ENCODE results near the gene PDE4B.

The PDE4B gene

DNA sequence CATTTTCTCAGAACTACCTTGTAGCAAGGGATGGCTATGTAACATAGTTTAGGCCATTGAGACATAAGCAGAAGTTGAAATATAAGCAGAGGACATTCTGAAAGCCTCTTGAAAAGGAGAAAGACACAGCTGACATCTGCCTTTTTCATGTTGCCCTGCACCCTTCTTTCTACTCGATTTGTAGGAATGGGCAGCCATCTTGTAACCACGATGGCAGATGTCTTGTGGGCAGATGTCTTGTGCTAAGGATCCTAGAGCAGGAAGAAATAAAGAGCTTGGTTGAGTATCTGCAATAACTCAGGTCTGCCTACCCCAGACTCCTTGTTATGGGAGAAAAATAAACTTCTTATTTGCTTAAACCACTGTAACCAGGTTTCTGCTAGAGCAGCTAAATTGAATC is 351.0 kb downstream of the PDE4B start:
- no peak for DNase-seq

DNA sequence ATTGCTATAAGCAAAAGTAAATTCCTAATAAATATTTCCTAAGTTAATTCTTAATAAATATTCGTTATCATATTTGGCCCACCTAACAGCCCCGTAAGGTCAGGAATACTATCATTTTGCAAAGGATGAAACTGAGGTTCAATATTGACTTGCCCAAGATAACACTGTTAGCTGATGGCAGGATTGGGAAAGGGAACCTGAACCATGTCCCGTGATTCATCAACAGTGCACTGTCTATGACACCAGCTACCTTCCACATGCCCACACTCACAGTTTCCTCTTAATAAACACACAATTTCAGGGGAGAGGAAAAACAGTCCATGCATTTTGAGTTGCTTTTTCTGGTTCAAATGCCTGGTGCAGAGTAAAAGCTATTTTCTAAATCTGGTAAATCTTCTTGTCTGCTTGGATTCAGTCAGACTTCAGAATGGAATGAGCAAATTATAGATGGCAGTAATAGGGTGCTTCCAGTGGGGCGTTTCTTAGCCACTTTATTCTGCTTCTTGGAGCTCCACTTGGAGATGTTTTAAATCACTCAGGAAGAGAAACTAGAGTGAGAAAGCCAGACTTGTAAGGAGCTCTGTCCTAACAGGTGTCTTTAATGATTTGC is 354.6 kb downstream of the PDE4B start:
- DNase-seq, result no peak

DNA sequence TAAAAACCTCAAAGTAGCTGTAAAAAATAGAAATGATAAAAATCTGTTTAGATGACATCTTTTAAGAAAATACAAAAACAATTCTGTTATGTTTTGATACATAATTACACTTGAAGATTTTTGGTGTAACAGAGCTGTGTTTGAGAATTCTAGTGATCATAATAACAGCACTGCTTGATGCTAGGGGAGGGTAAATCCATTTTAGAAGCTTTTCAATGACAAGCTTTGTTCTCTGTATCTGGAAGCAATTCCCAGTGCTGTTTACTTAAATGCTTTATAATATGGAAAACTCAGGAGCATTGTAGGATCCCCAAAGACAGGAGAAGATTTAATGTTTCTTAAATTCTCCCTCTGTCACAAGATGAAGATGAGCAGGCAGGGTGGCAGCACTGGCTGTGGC is 359.3 kb downstream of the PDE4B start:
- DNase-seq, result no peak

DNA sequence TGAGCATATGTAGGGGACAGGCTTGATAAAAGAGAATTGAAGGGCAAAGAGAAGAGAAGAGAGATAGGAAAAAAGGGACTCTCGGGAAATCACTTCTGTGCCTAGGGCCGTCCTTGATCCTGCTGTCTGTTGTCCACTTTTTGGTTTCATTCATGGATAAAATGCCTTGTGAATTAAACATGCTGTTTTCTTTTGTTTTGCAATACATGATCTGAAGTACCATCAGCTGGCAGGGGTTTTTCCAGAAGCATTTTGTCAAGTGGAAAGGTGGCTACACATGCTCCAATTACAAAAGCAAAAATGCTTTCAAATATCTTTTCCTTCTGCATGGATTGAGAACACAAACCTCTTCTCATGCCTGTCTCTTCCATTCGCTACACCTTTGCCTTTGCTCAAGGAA is 361.7 kb downstream of the PDE4B start:
- DNase-seq, result no peak

DNA sequence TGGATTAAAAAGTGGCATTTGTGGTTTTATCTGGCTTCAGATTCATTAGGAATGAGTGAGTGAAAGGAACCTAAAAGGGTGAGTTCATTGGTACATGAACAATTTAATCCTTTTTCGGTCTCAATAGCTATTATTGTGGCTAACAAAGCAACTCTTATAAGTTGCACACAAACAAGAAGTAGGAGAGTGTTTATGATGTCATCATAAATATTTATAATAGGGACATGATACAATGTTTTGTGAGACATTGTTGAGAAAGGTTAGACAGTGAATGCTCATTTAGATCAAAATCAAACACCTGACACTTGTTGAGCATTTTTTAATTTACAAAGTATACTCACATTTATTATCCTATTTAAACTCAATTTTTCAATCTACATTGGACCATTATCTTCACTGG is 363.4 kb downstream of the PDE4B start:
- no peak for DNase-seq

DNA sequence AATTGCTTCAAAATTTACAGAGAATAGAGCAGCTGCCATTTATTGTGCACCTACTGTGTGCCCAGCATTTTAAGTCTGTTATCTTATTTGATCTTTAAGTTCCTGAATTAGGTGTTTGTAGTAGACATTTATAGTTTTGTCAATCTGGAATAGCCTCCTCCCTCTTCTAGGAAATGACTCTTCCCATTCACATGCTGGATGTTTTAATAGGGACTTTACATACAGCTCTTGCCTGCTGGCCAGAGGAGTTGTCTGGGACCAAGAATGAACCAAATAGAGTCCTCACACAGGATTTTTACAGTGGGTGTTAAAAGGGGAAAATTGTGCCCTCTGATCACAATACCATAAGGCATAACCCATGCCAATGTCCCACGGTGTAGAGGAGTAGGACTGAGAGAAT is 367.1 kb downstream of the PDE4B start:
- no peak for DNase-seq

DNA sequence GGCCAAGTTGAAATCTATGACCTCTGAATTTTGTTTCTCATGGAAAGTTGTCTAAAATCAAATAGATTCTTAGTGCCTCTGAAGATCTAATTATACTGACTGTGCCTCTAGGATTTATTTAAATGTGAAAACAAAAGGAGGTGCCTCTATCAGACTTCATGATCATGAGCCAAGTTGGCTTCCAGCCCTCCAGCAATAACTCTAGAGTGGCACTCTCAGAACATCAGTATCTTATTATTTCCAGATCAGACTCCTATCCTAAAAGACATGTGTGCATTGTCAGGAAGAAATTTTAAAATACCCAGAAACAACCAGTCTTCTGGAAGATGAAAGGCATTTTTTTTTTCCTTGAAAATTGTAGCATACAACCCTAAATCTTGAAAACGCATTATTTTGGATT is 368.0 kb downstream of the PDE4B start:
- DNase-seq, result no peak

DNA sequence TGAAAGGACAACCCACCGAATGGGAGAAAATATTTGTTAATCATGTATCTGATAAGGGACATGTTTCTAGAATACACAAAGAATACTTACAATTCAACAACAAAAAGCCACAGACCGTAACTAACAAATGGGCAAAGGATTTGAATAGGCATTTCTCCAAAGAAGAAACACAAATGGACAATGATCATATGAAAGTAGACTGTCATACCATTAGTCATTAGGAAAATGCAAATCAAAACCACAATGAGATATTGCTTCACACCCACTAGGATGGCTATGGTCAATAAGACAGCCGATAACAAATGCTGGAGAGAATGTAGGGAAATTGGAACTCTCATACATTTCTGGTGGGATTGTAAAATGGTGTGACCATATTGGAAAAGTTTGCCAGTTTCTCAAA is 374.1 kb downstream of the PDE4B start:
- no peak for DNase-seq

DNA sequence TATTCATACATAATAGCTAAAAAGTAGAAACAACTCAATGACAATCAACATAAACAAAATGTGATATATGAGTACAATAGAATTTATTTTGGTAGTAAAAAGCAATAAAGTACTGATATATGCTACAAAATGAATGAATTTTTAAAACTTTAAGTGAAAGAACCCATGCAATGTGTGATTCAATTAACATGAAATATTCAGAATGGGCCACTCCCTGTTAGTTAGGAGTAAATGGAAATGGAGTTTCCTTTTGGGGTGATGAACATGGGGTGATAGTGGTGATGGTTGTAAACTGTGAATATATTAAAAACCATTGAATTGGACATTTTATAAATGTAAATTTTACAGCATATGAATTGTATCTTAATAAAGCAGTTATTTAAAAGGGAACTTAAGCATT is 374.6 kb downstream of the PDE4B start:
- no peak for DNase-seq

DNA sequence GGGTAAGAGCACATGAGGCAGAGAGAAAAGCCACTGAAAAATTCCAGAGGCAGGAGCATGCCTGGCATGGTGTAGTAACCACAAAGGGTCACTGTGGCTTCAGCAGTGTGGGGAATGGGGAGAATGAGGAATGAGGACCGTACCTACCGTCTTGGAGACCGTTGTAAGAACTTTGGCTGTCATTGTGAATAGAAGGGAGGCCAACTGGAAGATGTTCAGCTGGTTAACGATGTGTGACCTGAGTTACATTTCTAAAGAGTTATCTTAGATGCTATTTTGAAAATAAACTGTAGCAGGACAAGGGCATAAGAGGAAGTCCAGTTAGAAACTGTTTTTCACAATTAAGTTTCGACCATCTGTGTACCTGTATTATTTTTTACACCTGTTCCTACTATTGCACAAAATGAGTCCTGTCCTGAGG is 375.8 kb downstream of the PDE4B start:
- DNase-seq, result no peak

DNA sequence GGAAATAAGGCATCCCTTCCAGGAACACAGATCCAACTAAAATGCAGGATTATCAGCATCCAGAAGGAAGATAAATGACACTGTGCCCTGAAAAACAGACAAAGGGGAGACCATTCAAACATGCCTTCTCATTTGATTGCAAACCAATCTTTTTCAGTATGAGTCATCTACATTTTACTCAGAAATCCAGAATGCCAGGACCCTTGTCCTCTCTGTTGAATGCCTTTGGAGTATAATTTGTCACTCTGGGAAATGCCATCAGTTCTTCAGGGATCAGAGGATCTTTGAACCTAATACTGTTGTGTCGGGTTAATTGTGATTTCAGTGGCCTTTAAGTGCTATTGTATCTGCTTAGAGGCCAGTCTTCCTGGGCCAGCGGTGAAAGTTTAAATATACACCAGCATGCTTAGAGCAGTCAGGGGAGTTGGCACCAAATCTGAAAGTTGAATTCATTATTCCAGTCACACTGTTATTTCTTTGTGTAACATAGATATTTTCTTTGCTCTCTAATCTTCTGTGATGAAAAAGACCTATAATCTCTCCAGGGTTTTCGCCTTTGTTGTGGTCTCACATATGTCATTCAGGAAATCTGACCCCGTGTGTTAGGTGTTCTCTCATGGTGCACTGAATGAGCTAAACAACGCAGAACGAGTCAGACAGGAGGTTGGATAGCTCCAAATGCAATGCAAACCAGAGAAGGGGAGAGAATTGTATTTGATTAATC is 376.4 kb downstream of the PDE4B start:
- DNase-seq, result no peak

DNA sequence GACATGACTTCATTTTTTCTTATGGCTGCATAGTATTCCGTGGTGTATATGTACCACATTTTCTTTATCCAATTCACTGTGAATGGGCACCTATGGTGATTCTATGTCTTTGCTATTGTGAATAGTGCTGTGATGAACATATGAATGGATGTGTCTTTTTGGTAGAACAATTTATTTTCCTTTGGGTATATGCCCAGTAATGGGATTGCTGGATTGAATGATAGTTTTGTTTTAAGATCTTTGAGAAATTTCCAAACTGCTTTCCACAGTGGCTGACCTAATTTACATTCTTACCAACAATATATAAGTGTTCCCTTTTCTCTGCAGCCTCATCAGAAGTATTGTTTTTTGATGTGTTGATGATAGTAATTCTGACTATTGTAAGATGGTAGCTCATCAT is 379.6 kb downstream of the PDE4B start:
- DNase-seq, result no peak

DNA sequence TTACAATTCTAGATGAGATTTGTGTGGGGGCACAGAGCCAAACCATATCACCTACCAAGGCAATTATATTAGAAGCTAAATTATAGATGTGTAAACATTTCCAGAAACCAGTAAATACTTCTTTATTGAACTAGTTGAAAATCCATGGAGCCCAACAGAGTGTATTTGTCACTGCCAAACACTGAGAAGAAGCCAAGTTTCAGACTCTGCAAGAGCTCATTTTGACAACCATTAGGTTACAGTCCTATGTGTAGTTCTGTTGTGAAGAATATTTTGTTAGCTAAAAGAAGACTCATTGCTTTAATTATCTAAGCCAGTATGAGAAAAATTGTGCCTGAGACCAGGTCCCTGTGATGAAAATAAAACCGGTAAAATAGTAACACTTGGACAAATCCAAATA is 382.4 kb downstream of the PDE4B start:
- no peak for DNase-seq

DNA sequence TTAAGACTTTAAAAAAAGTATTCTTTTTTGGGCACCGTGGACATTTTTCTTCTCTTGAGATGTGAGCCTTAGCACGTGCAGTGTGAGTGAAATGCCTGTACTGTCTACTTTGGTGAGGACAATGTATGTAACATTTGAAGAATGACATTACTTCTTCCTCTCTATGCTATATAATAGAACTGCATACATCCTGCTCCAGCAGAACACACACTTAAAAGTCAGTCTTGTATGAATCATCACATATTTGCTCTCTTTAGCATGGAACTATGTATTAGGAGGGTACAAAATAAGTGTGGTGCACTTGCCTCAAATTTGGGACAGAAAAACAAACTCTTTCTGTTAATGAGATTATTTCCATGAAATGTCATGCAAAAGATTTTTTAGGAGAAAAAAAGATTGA is 382.9 kb downstream of the PDE4B start:
- no peak for DNase-seq

DNA sequence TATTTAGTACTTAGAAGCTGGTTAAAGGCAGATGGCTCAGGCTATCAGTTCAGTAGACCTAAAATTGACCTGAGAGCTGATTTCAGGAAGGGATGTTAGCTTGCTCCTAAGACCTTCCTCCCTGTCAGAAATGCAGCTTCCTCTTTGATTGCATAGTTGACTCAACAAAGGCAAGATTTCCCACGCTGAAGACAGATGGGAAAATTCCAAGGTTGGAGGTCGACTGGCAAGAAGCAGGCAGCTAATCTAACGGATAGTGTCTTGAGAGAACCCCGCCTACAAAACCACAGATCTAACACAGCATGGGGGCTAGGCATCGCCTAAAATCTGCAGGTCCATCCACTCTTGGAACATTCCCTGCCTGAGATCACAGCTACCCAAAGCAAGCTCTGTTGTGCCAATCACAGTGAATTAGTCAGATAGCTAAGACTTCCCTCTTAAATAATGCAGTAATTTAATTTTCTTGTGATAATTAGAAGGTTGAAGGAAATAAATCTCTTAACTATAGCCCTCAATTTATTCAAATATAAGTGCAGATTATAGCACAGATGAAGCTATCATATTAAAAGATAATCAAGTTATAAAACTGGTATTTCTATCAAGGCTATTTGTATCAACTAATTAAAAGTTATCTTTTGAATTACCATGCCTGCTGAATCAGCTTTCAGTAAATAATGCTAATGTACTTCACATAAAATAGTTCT is 383.5 kb downstream of the PDE4B start:
- DNase-seq, result no peak

DNA sequence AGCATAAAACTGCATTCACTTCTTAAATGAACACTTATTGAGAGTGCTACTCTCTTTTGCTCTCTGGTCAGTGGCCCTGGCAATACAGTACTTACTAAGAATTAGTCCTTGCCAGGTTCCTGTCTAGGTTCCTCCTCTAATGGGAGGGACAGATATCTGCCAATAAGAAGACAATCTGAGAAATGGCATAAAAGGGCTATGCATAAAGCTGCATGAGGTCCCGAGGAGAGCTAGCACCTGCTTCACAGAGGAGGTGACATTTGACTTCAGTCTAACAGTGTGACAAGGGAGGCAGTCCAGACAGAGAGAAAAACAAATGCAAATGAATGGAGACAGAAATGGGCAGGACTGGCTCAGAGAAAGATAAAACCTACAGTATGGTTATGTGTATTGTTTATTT is 384.1 kb downstream of the PDE4B start:
- no peak for DNase-seq

DNA sequence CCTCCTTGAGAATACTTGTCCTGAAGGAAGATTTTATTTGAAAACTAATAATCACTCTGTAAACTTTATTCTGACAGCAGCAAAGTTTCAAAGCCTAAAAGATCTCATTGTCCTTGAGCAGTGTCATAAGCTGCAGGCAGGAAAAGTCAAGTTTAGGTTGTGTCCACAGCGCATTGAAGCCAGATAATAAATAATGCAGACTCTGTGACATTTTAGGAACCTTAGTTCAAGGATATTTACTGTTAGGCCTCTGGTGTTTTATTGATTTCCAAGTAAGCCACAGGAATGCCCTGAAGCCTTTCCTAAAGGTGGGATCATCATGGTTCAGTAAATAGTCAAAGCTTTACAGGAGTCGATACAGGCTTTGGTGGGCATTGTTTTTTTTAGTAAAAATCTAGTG is 384.8 kb downstream of the PDE4B start:
- no peak for DNase-seq

DNA sequence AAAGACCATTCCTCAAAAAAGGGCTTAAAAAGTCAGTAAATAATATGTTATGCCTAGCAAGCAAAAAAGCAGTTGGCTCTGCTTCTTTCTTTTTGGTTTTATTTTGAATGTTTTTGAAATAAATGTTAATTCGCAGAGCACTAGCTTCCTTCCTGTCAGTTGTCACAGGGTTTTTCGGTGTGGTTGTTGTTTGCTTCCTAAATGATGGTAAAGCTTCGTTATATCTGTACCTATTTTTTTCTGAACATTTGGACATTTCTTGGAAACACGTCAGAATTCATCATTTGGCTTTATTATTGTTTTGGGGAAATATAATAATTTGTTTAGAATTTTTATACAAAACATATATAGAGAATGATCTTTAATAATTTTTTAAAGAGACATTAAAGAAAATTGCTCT is 389.3 kb downstream of the PDE4B start:
- no peak for DNase-seq

DNA sequence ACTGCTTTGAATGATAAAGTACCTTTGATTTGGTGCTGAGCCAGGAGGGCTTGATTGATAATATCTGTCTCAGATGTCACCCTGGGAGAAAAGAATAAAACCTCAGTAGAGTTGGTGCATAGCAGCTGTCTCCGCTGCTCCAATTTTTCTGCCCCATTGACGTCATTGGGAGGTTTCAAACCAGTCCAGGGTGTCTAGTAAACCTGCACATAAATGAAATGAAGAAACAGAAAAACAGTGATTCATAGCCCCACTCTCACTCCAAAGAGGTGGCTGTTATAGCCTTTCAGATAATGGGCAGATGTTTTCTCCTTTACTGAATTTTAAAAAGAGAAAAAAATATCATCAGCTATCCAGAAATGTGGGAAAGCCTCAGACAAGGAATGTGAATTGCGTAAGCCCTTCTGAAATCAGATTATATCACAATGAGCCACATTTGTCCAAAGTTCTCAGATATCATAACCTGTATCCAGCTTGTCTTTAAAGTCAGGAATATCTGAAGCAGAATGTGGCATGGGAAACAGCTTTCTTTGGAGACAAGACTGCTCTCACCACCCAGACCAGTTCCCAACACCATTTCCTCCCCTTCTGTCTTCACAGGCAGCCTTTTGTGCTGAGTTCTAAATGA is 390.0 kb downstream of the PDE4B start:
- DNase-seq, result no peak

DNA sequence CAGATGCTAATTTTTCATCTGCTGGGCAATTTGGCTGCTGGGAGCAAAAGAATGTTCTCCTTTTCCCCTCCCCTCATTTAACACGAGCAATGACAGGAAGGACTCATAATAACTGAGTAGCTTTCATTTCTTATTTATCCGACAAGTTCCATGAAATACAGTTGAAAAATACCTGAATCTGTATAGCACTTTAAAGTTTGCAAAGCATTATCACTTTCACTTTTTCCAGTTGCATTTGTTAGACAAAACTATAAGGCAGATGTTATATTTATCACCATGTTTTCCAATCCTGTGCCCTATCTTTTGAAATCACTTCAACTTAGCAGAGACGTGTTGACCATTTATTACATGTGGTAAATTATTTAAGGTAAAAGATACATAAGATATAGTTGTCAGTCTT is 390.7 kb downstream of the PDE4B start:
- DNase-seq, result no peak

DNA sequence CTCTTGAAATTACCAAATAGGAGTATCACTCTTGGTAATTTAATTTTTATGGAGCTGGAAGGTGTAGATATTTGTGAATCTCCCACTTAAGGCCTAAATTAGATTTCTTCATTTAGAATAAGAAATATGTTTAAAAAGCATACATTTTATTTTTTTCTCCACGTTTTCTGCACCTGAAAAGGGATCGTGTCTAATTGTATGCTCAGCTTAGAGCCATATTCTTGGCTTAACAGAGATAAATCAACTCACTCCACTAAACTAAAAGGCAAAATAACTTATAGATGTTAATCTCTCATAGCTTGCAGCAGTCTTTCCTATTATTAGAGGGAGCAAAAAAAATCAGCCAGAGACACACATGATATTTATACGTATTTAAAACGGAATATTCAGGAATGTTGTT is 404.4 kb downstream of the PDE4B start:
- DNase-seq, result no peak

DNA sequence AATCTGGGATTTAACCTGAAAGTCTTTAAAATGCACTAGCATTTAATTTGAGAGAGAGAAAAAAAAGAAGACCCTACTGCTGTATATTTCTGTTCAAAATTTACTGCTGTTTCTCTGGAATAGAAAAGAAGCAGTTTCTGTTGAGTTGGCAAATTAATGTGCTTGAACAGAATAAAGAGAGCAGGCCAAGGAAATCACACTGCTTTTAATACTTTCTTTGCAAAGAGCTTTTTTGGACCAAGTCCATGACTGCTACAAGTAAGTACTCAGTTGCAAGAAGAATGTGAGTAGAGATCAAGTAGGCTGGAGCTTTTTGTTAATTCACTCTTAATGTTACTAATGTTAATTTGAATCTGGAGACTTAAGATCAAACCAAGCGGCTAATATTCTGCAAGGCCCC is 405.1 kb downstream of the PDE4B start:
- no peak for DNase-seq

DNA sequence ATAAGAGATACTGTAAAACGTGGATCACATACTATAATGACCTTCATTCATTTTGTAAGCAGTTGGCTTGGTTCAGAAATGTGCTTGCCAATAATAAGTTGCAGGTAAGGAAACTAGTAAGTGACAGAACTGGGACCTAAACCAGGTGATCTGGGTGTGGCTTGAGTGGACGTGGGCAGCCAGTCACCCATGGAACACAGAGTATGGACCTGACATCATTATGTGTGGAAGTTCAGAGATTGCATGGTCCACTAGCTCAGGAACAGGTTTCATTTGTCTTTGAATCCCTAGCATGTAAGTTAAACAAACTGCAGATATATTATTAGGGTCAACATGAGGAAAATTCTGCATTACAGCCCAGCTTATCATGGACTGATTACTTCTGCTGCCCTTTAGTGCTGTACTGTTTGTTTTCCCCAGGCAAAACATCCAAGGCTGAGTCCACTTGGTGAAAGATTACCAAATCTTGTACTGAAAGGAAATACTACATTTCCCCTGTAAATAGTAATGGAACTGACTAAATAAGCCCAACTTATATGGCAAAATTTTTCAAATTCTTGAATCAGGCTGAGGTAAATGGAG is 414.0 kb downstream of the PDE4B start:
- DNase-seq, result no peak

DNA sequence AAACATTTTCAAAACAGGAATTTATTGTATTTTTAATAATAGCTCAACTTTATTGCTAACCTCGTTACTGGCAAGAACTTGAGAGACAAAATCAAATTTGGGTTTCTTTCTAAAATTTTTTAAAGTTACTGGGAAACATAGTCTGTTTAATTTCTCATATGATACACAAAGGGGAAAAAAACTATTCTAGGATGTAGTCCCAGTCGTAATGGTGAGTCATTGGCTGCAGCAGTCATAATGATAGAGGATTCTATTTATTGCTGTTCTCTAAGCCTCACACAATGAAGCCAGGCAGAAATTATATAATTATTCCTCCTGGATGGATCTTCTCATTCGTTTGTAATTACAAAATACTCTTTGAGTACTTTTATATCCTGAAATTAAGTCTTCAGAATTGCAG is 414.8 kb downstream of the PDE4B start:
- no peak for DNase-seq
